ENCODE data around the gene CYP4F22. TPM values are rescaled to one million over a fixed set of nuclear protein-coding genes. Genes with fewer than 3 reads are reported as not detected.
A peak's percentile ranks its signal among the peaks of the same experiment; 100 is the strongest.

The CYP4F22 gene
- total and polyA plus RNA-seq, 10 of the 15 experiments (the other 5 are each of a cell fraction or from before 2014, with no cell fraction given): not detected

DNA sequence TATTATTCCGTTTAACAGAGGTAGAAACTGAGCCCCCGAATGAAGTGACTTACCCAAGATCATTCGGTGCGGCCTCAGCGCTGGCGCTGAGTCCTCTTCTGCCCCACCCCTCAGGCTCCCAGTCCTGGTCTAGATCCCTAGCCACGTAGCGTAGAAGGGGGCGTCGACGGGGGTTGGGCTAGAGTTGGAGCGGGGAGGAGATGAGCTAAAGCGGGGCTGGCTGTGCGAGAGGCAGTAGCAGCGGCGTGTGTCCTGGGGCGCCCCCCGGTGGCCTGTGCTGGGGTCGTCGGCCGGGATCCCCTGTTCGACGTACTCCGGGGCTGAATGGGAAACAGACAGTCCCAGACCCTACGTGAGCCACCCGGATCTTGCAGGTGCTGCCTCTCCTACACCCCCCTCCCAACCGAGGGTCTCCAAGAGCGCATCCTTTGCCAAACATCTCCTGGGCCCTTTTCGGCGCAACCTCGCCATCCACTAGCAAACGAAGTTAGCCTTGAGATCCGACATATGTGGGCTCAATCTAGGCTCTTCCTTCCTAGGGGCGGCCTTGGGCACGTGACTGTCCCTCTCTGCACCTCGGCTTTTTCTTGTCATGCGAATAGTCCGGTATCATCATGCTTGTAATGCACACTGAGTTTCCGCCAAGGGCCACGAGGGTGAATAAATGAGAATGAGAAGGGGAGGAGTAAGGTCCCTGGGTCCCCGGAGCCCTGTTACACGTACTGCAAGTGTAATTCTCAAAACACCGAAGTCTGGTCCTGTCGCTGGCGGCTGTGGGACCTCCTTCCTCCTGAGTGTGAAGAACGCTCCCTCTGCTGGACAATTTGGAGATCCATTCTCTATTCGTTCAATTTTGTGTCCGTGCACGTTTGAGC lies 47.7 kb downstream of the CYP4F22 start (continued):
- TF ChIP-seq CTCF (IDR thresholded peaks at IDR 0.05 in 2 of 3, conservative IDR thresholded peaks at IDR 0.05 in 1 of 3; ENCODE audit: control insufficient read depth in 2 of 3, extremely low read depth in 1 of 3, insufficient read depth in 1 of 3, low read depth in 3 of 3, low read length in 3 of 3) (peak; percentile 82 to 96 (median 86)), RAD21 (IDR thresholded peaks at IDR 0.05; ENCODE audit: insufficient read depth, low read depth, low read length) (peak; percentile 89), NRF1 (conservative IDR thresholded peaks at IDR 0.05; ENCODE audit: low read depth, low read length) (no peak)
- TF ChIP-seq, protein P1, sequence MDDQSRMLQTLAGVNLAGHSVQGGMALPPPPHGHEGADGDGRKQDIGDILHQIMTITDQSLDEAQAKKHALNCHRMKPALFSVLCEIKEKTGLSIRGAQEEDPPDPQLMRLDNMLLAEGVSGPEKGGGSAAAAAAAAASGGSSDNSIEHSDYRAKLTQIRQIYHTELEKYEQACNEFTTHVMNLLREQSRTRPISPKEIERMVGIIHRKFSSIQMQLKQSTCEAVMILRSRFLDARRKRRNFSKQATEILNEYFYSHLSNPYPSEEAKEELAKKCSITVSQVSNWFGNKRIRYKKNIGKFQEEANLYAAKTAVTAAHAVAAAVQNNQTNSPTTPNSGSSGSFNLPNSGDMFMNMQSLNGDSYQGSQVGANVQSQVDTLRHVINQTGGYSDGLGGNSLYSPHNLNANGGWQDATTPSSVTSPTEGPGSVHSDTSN (IDR thresholded peaks at IDR 0.05; ENCODE audit: insufficient replicate concordance, low read depth, low read length): no peak

DNA sequence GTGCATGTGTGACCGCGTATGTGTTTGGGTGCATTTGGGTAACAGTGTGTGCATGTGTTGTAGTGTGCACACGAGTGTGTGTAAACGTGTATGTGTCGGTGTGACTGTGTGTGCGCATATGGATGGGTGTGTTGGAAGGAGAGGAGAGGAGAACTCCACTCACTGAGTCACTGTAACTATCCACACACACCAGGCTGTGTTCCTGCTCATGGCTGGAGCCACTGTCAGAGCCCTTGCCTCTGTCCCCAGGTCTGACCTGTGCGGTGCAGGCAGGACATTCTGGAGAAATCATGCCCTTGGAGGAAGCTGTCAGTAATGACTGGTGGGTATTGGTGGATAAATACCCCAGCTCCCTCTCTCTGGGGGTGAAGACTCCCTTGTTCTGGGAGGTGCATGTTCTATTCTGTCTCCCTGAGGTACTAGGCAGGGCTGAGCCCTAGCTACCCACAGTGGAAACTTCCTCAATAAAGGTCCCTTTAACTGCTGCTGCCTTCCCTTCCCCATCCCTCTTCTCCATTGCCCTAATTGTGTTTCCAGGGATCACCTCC lies 48.4 kb downstream of the CYP4F22 start:
- FAIRE-seq (no peak), ATAC-seq (peak; percentile 10), DNase-seq (ENCODE audit: low read depth, low spot score) (no peak)
- peak overlapping the region; percentile 83 for H2AFZ ChIP-seq (ENCODE audit: control insufficient read depth, low read depth, low read length)
- no peaks in the 10 kb centered on the region for H3K79me2 ChIP-seq (ENCODE audit: control insufficient read depth, insufficient read depth, low read length)
- intact Hi-C loops (cut with micrococcal nuclease; ENCODE audit: unreplicated experiment): loop anchor here (1.0 to 5.0 kb wide), 8 partner anchors 89 to 464 kb away; partner anchors contain the start of gene AKAP8
- H3K4me3 ChIP-seq: no peak overlapping the region
- SMC1A ChIA-PET (ENCODE audit: uncharacterized antibody, unreplicated experiment): interaction anchor here (0.8 to 1.8 kb wide), 2 partner anchors 137 to 380 kb away, joined by 3 to 5 read pairs; partner anchors contain the start of gene AKAP8L
- H4K20me1 ChIP-seq (ENCODE audit: control insufficient read depth, insufficient read depth): no peaks in the 10 kb centered on the region
- no TSS peak for BruUV-seq (replicated peaks)
- H3K4me1 ChIP-seq (ENCODE audit: control insufficient read depth, insufficient read depth, low read length): peaks cover 3% of the 10 kb centered on the region
- WGBS (ENCODE audit: insufficient coverage, insufficient replicate concordance, low lambda C conversion rate, missing lambda C conversion rate): 0% methylated on average over 7 of the region's 7 CpGs
- no peaks in the 10 kb centered on the region; the same call in 2 of the 3 replicates for H3K9me3 ChIP-seq (replicated peaks; ENCODE audit: control insufficient read depth, insufficient read depth, low read length)
- no peaks in the 10 kb centered on the region for H3K27me3 ChIP-seq (replicated peaks in 1 of 2; ENCODE audit: control insufficient read depth in 2 of 2, insufficient read depth in 2 of 2, low read length in 1 of 2)
- peak overlapping the region; percentile 92 for H3K4me2 ChIP-seq (ENCODE audit: control insufficient read depth, insufficient read depth)
- CTCF ChIA-PET: interaction anchor here (0.6 to 4.5 kb wide), 7 partner anchors 138 to 465 kb away, joined by 3 to 85 read pairs (median 3); partner anchors contain the start of gene AKAP8L
- H3K9ac ChIP-seq (ENCODE audit: control insufficient read depth, insufficient read depth, low read length): no peak overlapping the region
- POLR2A ChIA-PET: no interaction called here
- no peaks in the 10 kb centered on the region for H3K36me3 ChIP-seq (ENCODE audit: control insufficient read depth in 2 of 2, insufficient read depth in 2 of 2, low read length in 1 of 2)
- RAD21 ChIA-PET (ENCODE audit: unreplicated experiment): no interaction called here
- in situ Hi-C loops (cut with MboI): loop anchor here (5.0 kb wide), 3 partner anchors 129 to 379 kb away; no protein-coding TSS in a partner anchor
- H3K27ac ChIP-seq (ENCODE audit: control insufficient read depth, insufficient read depth): no peak overlapping the region
- no peak for TF ChIP-seq GABPA (IDR thresholded peaks at IDR 0.05; ENCODE audit: low read depth)
- no peak for TF ChIP-seq LARP7 (IDR thresholded peaks at IDR 0.05)
- TF ChIP-seq MXI1 (IDR thresholded peaks at IDR 0.05; ENCODE audit: low read depth, low read length): no peak
- no peak for TF ChIP-seq SKIL (IDR thresholded peaks at IDR 0.05; ENCODE audit: low read depth, poor library complexity, severe bottlenecking)
- 0 out of 2 replicates have a peak, but pooled peaks have one; percentile 54 for TF ChIP-seq HDGF (IDR thresholded peaks at IDR 0.05)
- 0 out of 2 replicates have a peak, but pooled peaks have one; percentile 51 for TF ChIP-seq E2F4 (IDR thresholded peaks at IDR 0.05; ENCODE audit: low read depth, low read length)
- no peak for TF ChIP-seq RAD21 (IDR thresholded peaks at IDR 0.05; ENCODE audit: insufficient read depth, low read depth, low read length)
- TF ChIP-seq FOXM1 (IDR thresholded peaks at IDR 0.05; ENCODE audit: low read depth, low read length): no peak
- TF ChIP-seq SIN3A (IDR thresholded peaks at IDR 0.05; ENCODE audit: low read depth, low read length): no peak
- TF ChIP-seq, protein P2, sequence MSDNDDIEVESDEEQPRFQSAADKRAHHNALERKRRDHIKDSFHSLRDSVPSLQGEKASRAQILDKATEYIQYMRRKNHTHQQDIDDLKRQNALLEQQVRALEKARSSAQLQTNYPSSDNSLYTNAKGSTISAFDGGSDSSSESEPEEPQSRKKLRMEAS (IDR thresholded peaks at IDR 0.05; ENCODE audit: low read depth, low read length): no peak

All from GM12878 (cell line).